Amygdala (tissue), 56 donors: Measurements from ENCODE around the gene SNAPC3.
"Not testable (repeated sequence)": the region's sequence is repeated elsewhere in the genome, so short reads cannot be mapped to it uniquely, and the experiment has no call there.

Experiments
- DNase-seq, 56 donors: peaks; one replicate each; lab custom pipeline; 2025; lab: John Stamatoyannopoulos, UW

Gene SNAPC3

GRCh38 chr9:15422372-15423230 lies at the start of gene SNAPC3:
SNAPC3 (plus strand) TSS chr9:15422876; CDS start chr9:15422880, 4 bp downstream.
- peak; percentile 40 to 97 (median 92) for DNase-seq

- no peak for DNase-seq
Measured at GRCh38 chr9:15373881-15374280, 48.8 kb upstream of the SNAPC3 start.

GRCh38 chr9:15374310-15374709 lies 48.4 kb upstream of the SNAPC3 start:
- no peak for DNase-seq

GRCh38 chr9:15374825-15375224 lies 47.9 kb upstream of the SNAPC3 start:
- DNase-seq, result no peak

- DNase-seq, result no peak
Measured at GRCh38 chr9:15377625-15378540, 44.8 kb upstream of the SNAPC3 start.

GRCh38 chr9:15379317-15379716 lies 43.4 kb upstream of the SNAPC3 start:
- DNase-seq, result not testable (repeated sequence)

- DNase-seq, result not testable (repeated sequence)
Measured at GRCh38 chr9:15379888-15380287, 42.8 kb upstream of the SNAPC3 start.

- no peak for DNase-seq
Measured at GRCh38 chr9:15381491-15381890, 41.2 kb upstream of the SNAPC3 start.

- no peak for DNase-seq
Measured at GRCh38 chr9:15386465-15386864, 36.2 kb upstream of the SNAPC3 start.

GRCh38 chr9:15389173-15389572 lies 33.5 kb upstream of the SNAPC3 start:
- DNase-seq, result no peak

- no peak for DNase-seq
Measured at GRCh38 chr9:15389631-15390030, 33.0 kb upstream of the SNAPC3 start.

GRCh38 chr9:15390201-15390600 lies 32.5 kb upstream of the SNAPC3 start:
- DNase-seq, result no peak

- DNase-seq, result no peak
Measured at GRCh38 chr9:15392363-15392762, 30.3 kb upstream of the SNAPC3 start.

GRCh38 chr9:15400281-15400941 lies 22.3 kb upstream of the SNAPC3 start:
- no peak for DNase-seq

- DNase-seq, result no peak
Measured at GRCh38 chr9:15401266-15401665, 21.4 kb upstream of the SNAPC3 start.

GRCh38 chr9:15403155-15403554 lies 19.5 kb upstream of the SNAPC3 start:
- no peak for DNase-seq

- no peak for DNase-seq
Measured at GRCh38 chr9:15404171-15404570, 18.5 kb upstream of the SNAPC3 start.

- DNase-seq, result peak in 2 of 56 donors; percentile 2 to 10
Measured at GRCh38 chr9:15416880-15417279, 5.8 kb upstream of the SNAPC3 start.

- no peak for DNase-seq
Measured at GRCh38 chr9:15417626-15418025, 5.0 kb upstream of the SNAPC3 start.

GRCh38 chr9:15420796-15421195 lies 1.9 kb upstream of the SNAPC3 start:
- no peak for DNase-seq

GRCh38 chr9:15421532-15421931 lies 1.1 kb upstream of the SNAPC3 start:
- no peak for DNase-seq
